ENCODE data around the gene RSBN1.

- no peak for TF ChIP-seq ZNF843 (tag by site-specific recombination; IDR thresholded peaks at IDR 0.05)
- TF ChIP-seq CTCF (tag by site-specific recombination; IDR thresholded peaks at IDR 0.05): no peak
- TF ChIP-seq ZBTB26 (tag by site-specific recombination; optimal IDR thresholded peaks at IDR 0.05): no peak
These were observed 942 bp upstream of the RSBN1 start for GRCh38 chr1:113813218-113813617.

All from HEK293 (cell line).